ENCODE measurements around the gene DRD2. TPM values are rescaled to one million over a fixed set of nuclear protein-coding genes. Genes with fewer than 3 reads are reported as not detected.
A peak's percentile ranks its signal among the peaks of the same experiment; 100 is the strongest.

Gene DRD2
- total RNA-seq, 4 donors from 2014 or later, result 0.41 to 31.3 TPM; not detected in 2

- intact Hi-C loops (cut with DNase I; ENCODE audit: low total_unique reads), result no loop called here
- Histone ChIP-seq H3K36me3 (no peaks in the 10 kb centered on the region), H3K4me3 (no peak overlapping the region), H3K4me1 (no peaks in the 10 kb centered on the region), H3K27ac (no peak overlapping the region), H3K27me3 (peaks cover 16 to 23% (median 16%) of the 10 kb centered on the region in 3 donors), H3K9me3 (no peaks in the 10 kb centered on the region)
- no peak for TF ChIP-seq POLR2A (IDR thresholded peaks at IDR 0.05)
- ATAC-seq (no peak), DNase-seq (no peak)
- in situ Hi-C loops (cut with MboI; ENCODE audit: low sequenced_read_pairs in 4 of 4), result no loop called here
These were observed 85.9 kb downstream of the DRD2 start for GRCh38 chr11:113389272-113389671.

- no peak for TF ChIP-seq POLR2A (IDR thresholded peaks at IDR 0.05)
- TF ChIP-seq, protein P1, sequence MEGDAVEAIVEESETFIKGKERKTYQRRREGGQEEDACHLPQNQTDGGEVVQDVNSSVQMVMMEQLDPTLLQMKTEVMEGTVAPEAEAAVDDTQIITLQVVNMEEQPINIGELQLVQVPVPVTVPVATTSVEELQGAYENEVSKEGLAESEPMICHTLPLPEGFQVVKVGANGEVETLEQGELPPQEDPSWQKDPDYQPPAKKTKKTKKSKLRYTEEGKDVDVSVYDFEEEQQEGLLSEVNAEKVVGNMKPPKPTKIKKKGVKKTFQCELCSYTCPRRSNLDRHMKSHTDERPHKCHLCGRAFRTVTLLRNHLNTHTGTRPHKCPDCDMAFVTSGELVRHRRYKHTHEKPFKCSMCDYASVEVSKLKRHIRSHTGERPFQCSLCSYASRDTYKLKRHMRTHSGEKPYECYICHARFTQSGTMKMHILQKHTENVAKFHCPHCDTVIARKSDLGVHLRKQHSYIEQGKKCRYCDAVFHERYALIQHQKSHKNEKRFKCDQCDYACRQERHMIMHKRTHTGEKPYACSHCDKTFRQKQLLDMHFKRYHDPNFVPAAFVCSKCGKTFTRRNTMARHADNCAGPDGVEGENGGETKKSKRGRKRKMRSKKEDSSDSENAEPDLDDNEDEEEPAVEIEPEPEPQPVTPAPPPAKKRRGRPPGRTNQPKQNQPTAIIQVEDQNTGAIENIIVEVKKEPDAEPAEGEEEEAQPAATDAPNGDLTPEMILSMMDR (IDR thresholded peaks at IDR 0.05 in 4 of 5, conservative IDR thresholded peaks at IDR 0.05 in 1 of 5), result peak in 1 of 5 experiments; percentile 11
- no peak within 1 kb of the TSS for H3K4me3 ChIP-seq
These were observed 87.5 kb downstream of the DRD2 start, which contains the start of gene ANKK1 for GRCh38 chr11:113387605-113388211. Gene ANKK1, plus strand, starts transcription at chr11:113387779. Its CDS starts 106 bp downstream, at chr11:113387885.

GRCh38 chr11:113386866-113387265, 88.3 kb downstream of the DRD2 start:
- Histone ChIP-seq H3K4me1 (no peaks in the 10 kb centered on the region), H3K9me3 (no peaks in the 10 kb centered on the region), H3K27me3 (peaks cover 16 to 23% (median 16%) of the 10 kb centered on the region in 3 donors), H3K4me3 (no peak overlapping the region), H3K27ac (no peak overlapping the region), H3K36me3 (no peaks in the 10 kb centered on the region)
- TF ChIP-seq POLR2A (IDR thresholded peaks at IDR 0.05), result no peak
- TF ChIP-seq, protein P1 (IDR thresholded peaks at IDR 0.05 in 4 of 5, conservative IDR thresholded peaks at IDR 0.05 in 1 of 5), result no peak
- ATAC-seq (no peak), DNase-seq (no peak)
- in situ Hi-C loops (cut with MboI; ENCODE audit: low sequenced_read_pairs in 4 of 4) (no loop called here), intact Hi-C loops (cut with DNase I; ENCODE audit: low total_unique reads) (no loop called here)

More at GRCh38 chr11:113387605-113388211, 87.5 kb downstream of the DRD2 start, which contains the start of gene ANKK1:
- Histone ChIP-seq H3K36me3 (no peaks in the 10 kb centered on the region), H3K27ac (no peak within 1 kb of the TSS), H3K9me3 (no peaks in the 10 kb centered on the region), H3K27me3 (peaks cover 16 to 23% (median 16%) of the 10 kb centered on the region in 3 donors), H3K4me1 (no peaks in the 10 kb centered on the region)
- no peak for ATAC-seq
- intact Hi-C loops (cut with DNase I; ENCODE audit: low total_unique reads) (no loop called here), in situ Hi-C loops (cut with MboI; ENCODE audit: low sequenced_read_pairs in 4 of 4) (no loop called here)
- DNase-seq, result no peak

- TF ChIP-seq, protein P1 (IDR thresholded peaks at IDR 0.05 in 4 of 5, conservative IDR thresholded peaks at IDR 0.05 in 1 of 5), result no peak
- TF ChIP-seq POLR2A (IDR thresholded peaks at IDR 0.05), result no peak
These were observed 89.4 kb downstream of the DRD2 start for GRCh38 chr11:113385749-113386148.

DNA sequence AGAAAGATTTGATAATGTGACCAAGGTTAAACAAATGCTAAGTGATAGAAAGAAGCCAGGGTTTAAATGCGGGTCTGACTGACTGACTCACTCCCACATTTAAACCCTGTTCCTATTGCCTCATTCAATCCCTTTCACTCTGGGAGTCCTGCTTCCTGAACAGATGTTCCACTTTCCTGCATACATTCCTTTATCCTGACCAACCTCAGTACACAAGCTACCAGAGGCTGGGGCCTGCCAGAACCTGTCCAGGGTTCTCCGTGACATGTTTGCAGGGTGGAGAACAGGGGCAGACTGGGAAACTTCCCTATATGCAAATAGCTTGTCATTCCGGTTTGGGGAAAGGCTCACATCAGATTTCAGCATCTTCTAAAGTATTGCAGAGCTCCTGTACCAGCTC, 90.6 kb downstream of the DRD2 start:
- H3K27me3 ChIP-seq, result peaks cover 16 to 23% (median 16%) of the 10 kb centered on the region in 3 donors

More at GRCh38 chr11:113385749-113386148, 89.4 kb downstream of the DRD2 start:
- DNase-seq (no peak), ATAC-seq (no peak)
- H3K4me3 ChIP-seq, result no peak overlapping the region
- in situ Hi-C loops (cut with MboI; ENCODE audit: low sequenced_read_pairs in 4 of 4) (no loop called here), intact Hi-C loops (cut with DNase I; ENCODE audit: low total_unique reads) (no loop called here)
- no peak overlapping the region for H3K27ac ChIP-seq
- no peaks in the 10 kb centered on the region for H3K36me3 ChIP-seq
- H3K9me3 ChIP-seq, result no peaks in the 10 kb centered on the region
- H3K4me1 ChIP-seq, result no peaks in the 10 kb centered on the region
- peaks cover 16 to 23% (median 16%) of the 10 kb centered on the region in 3 donors for H3K27me3 ChIP-seq

More for the DNA sequence above, 90.6 kb downstream of the DRD2 start:
- H3K27ac ChIP-seq, result no peak overlapping the region
- in situ Hi-C loops (cut with MboI; ENCODE audit: low sequenced_read_pairs in 4 of 4), result no loop called here
- DNase-seq (no peak), ATAC-seq (no peak)
- no peaks in the 10 kb centered on the region for H3K36me3 ChIP-seq
- no peaks in the 10 kb centered on the region for H3K4me1 ChIP-seq
- H3K9me3 ChIP-seq, result no peaks in the 10 kb centered on the region
- TF ChIP-seq, protein P1 (IDR thresholded peaks at IDR 0.05 in 4 of 5, conservative IDR thresholded peaks at IDR 0.05 in 1 of 5), result no peak
- TF ChIP-seq POLR2A (IDR thresholded peaks at IDR 0.05), result no peak
- intact Hi-C loops (cut with DNase I; ENCODE audit: low total_unique reads), result no loop called here
- H3K4me3 ChIP-seq, result no peak overlapping the region

All from gastrocnemius medialis (tissue), 4 donors.